Esophagus muscularis mucosa (tissue), 4 donors: ENCODE measurements around the gene OR2T34. TPM values are rescaled to one million over a fixed set of nuclear protein-coding genes. Genes with fewer than 3 reads are reported as not detected.

ENCODE experiments used
- DNase-seq: peaks from one replicate; pipeline ENCODE4 v3.0.0-alpha.2; 2017; ENCODE audit errors: extremely low spot score
- H3K27ac ChIP-seq, 4 donors: fragments of 200-600 bp; sonication (generic); replicated peaks in 1 of 4; 1 replicate in 3 of 4; 2 replicates in 1 of 4; pipeline ENCODE4 v1.5.1; 2016 to 2019; ENCODE audit warnings: mild to moderate bottlenecking in 1 of 4
- H3K27me3 ChIP-seq, 4 donors: fragments of 200-600 bp; sonication (generic); one replicate each; pipeline versions ENCODE4 v1.5.1 to v1.6.0; 2016 to 2019
- H3K36me3 ChIP-seq, 4 donors: fragments of 200-600 bp; sonication (generic); one replicate each; pipeline ENCODE4 v1.5.1; 2016 to 2019
- H3K4me1 ChIP-seq, 4 donors: fragments of 200-600 bp; sonication (generic); one replicate each; pipeline ENCODE4 v1.5.1; 2016 to 2019
- H3K4me3 ChIP-seq, 4 donors: fragments of 200-600 bp; sonication (generic); 1 replicate in 2 of 4; 2 replicates in 2 of 4; pipeline ENCODE4 v1.5.1; 2016 to 2019; ENCODE audit warnings: mild to moderate bottlenecking in 4 of 4, moderate library complexity in 1 of 4
- H3K9me3 ChIP-seq, 4 donors: fragments of 200-600 bp; sonication (generic); 1 replicate in 3 of 4; 2 replicates in 1 of 4; pipeline ENCODE4 v1.5.1; 2016 to 2019
- EP300 ChIP-seq: sonication (generic); formaldehyde crosslinking; IDR thresholded peaks from one replicate; pipeline ENCODE4 v1.6.1; 2017; ENCODE audit warnings: antibody characterized with exemption
- POLR2A ChIP-seq: fragments of 450-650 bp; IDR thresholded peaks from one replicate; pipeline ENCODE4 v1.6.1; 2017; ENCODE audit warnings: antibody characterized with exemption, moderate library complexity, mild to moderate bottlenecking, low read depth
- POLR2AphosphoS5 ChIP-seq, 2 donors: sonication (generic); formaldehyde crosslinking; IDR thresholded peaks; one replicate each; pipeline ENCODE4 v1.6.1; 2017; ENCODE audit warnings: antibody characterized with exemption in 2 of 2
- WGBS: methylation state at CpG from one replicate; pipeline ENCODE4 v1.1.5; 2018; 5-methylcytosine and 5-hydroxymethylcytosine counted together
- intact Hi-C: fragments of 100-400 bp; cut with DNase I; formaldehyde crosslinking; loops from one replicate; pipeline ENCODE4 v1.15.1; 2023
- total RNA-seq, 4 donors: library from RNA; depleted of rRNA; stranded (reverse); fragments of >200 nt; gene quantifications; one replicate each; pipeline versions ENCODE4 v1.1.0 to v1.2.1, GENCODE V29; 2016
- TF ChIP-seq, protein P1 (sequence below), 3 experiments: fragments of 200-600 bp in 2 of 3; fragments of 450-650 bp in 1 of 3; sonication (generic) in 2 of 3; IDR thresholded peaks; one replicate each; pipeline ENCODE4 v1.5.1; 2017 to 2019; ENCODE audit warnings: antibody characterized with exemption in 3 of 3, mild to moderate bottlenecking in 2 of 3, moderate library complexity in 1 of 3

OR2T34 gene
- total RNA-seq, 4 donors from 2014 or later: not detected

DNA sequence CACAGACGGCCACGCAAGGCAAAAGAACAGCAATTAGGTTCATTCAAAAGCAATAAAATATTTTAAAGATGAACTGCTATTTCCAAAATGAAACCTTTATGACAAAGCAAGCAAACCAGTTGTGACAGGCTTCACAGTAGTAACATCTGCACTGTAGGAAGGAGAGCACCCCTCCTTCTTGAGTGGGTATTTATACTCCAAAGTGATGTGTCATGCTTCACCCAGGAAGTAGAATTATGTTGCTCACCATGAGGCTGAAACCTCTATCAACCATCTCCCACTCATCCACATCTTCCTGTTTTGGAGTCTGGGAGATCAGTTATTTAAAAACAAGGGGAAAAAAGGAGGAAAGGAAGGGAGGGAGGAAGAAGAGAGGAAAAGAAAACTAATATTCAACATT is 22.1 kb upstream of the OR2T34 start:
- DNase-seq: no peak
- Histone ChIP-seq H3K27me3 (no peaks in the 10 kb centered on the region), H3K4me3 (no peak overlapping the region), H3K36me3 (no peaks in the 10 kb centered on the region), H3K9me3 (no peaks in the 10 kb centered on the region), H3K4me1 (no peaks in the 10 kb centered on the region), H3K27ac (no peak overlapping the region)
- intact Hi-C loops: no loop called here
- 73% methylated on average over 2 of the region's 2 CpGs for WGBS
- TF ChIP-seq EP300 (no peak), POLR2A (no peak), POLR2AphosphoS5 (IDR thresholded peaks at IDR 0.05) (no peak)
- TF ChIP-seq, protein P1, sequence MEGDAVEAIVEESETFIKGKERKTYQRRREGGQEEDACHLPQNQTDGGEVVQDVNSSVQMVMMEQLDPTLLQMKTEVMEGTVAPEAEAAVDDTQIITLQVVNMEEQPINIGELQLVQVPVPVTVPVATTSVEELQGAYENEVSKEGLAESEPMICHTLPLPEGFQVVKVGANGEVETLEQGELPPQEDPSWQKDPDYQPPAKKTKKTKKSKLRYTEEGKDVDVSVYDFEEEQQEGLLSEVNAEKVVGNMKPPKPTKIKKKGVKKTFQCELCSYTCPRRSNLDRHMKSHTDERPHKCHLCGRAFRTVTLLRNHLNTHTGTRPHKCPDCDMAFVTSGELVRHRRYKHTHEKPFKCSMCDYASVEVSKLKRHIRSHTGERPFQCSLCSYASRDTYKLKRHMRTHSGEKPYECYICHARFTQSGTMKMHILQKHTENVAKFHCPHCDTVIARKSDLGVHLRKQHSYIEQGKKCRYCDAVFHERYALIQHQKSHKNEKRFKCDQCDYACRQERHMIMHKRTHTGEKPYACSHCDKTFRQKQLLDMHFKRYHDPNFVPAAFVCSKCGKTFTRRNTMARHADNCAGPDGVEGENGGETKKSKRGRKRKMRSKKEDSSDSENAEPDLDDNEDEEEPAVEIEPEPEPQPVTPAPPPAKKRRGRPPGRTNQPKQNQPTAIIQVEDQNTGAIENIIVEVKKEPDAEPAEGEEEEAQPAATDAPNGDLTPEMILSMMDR (IDR thresholded peaks at IDR 0.05): no peak

DNA sequence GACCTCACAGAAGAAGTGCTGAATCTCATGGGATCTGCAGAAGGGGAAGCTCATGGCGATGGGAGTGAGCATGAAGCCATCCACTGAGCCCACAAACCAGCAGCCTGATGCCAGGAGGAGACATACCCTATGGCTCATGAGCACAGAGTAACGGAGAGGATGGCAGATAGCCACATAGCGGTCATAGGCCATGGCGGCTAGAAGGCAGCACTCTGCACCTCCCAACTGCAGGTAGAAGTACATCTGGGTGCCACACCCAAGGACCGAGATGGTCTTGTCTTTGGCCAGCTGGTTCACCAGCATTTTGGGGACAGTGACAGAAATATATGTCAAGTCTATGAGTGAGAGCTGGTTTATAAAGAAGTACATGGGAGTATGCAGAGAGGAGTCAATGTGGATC is 18.7 kb upstream of the OR2T34 start:
- no peak for DNase-seq
- H3K4me1 ChIP-seq: no peaks in the 10 kb centered on the region
- WGBS: 83% methylated on average over 5 of the region's 5 CpGs
- no peak overlapping the region for H3K4me3 ChIP-seq
- no peaks in the 10 kb centered on the region for H3K27me3 ChIP-seq
- intact Hi-C loops: no loop called here
- H3K36me3 ChIP-seq: no peaks in the 10 kb centered on the region
- H3K9me3 ChIP-seq: no peaks in the 10 kb centered on the region
- no peak for TF ChIP-seq POLR2AphosphoS5 (IDR thresholded peaks at IDR 0.05)
- no peak for TF ChIP-seq POLR2A
- TF ChIP-seq EP300: no peak
- TF ChIP-seq, protein P1 (IDR thresholded peaks at IDR 0.05): no peak
- no peak overlapping the region for H3K27ac ChIP-seq

DNA sequence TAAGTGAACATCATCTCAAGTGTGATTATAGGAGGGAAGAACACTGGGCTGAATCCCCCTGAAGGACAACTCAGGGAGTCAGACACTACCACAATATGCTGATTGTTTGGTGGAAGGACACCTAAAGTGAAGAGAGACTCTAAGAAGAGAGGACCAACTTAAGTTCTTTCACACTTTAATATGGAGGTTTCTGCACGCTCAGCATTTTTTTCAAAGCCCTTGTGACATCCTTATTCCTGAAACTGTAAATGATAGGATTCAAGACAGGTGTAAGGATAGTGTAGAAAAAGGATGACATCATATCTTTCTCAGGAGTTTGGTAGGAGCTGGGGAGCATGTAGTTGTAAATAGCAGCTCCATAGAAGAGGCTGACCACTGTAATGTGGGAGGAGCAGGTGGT is 18.1 kb upstream of the OR2T34 start:
- Histone ChIP-seq H3K9me3 (no peaks in the 10 kb centered on the region), H3K4me1 (no peaks in the 10 kb centered on the region), H3K4me3 (no peak overlapping the region), H3K36me3 (no peaks in the 10 kb centered on the region), H3K27ac (no peak overlapping the region), H3K27me3 (no peaks in the 10 kb centered on the region)
- no peak for DNase-seq
- WGBS: 55% methylated on average over 1 of the region's 1 CpG
- TF ChIP-seq EP300 (no peak), POLR2AphosphoS5 (IDR thresholded peaks at IDR 0.05) (no peak), POLR2A (no peak)
- TF ChIP-seq, protein P1 (IDR thresholded peaks at IDR 0.05): no peak
- intact Hi-C loops: no loop called here

DNA sequence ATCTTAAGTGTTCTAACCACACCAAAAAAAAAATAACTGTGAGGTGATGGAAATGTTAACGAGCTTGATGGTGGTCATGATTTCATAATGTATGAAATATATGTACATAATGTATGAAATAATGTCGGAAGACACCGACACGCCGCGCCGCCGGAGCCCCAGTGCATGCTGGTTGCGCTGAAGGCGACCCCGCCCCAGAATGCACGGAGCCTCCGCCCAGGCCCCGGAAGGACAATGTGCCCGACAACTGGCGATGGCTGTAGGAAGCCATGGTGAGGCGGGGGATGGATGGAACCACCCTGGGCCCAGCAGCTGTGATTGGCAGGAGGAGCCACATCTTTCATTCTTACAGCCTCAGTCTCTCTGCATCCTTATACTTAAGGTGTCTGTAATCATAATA is 15.5 kb upstream of the OR2T34 start:
- Histone ChIP-seq H3K9me3 (no peaks in the 10 kb centered on the region), H3K36me3 (no peaks in the 10 kb centered on the region), H3K27ac (no peak overlapping the region), H3K27me3 (no peaks in the 10 kb centered on the region), H3K4me1 (no peaks in the 10 kb centered on the region), H3K4me3 (no peak overlapping the region)
- intact Hi-C loops: no loop called here
- no peak for DNase-seq
- WGBS: 92% methylated on average over 17 of the region's 17 CpGs
- TF ChIP-seq POLR2AphosphoS5 (IDR thresholded peaks at IDR 0.05) (no peak), POLR2A (no peak), EP300 (no peak)
- TF ChIP-seq, protein P1 (IDR thresholded peaks at IDR 0.05): no peak

DNA sequence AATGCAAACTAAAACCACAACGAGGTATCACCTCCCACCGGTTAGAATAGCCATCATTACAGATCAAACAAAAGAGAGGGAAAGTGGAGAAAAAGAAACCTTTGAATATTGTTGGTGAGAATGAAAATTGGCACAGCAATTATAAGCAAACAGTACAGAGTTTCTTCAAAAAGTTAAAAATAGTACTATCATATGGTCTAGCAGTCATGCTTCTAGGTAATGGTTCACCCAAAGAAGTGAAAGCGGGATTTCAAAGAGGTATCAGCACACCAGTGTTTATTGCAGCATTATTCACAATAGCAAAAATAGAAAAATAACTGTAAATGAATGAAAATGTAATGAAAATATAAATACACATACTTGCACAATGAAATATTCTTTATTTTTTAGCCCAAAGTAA is 14.8 kb upstream of the OR2T34 start:
- 79% methylated on average over 3 of the region's 3 CpGs for WGBS
- TF ChIP-seq EP300: no peak
- TF ChIP-seq POLR2AphosphoS5 (IDR thresholded peaks at IDR 0.05): no peak
- no peak for TF ChIP-seq POLR2A
- TF ChIP-seq, protein P1 (IDR thresholded peaks at IDR 0.05): no peak

More for the DNA sequence above, 14.8 kb upstream of the OR2T34 start:
- Histone ChIP-seq H3K9me3 (no peaks in the 10 kb centered on the region), H3K4me3 (no peak overlapping the region), H3K27ac (no peak overlapping the region), H3K4me1 (no peaks in the 10 kb centered on the region), H3K36me3 (no peaks in the 10 kb centered on the region), H3K27me3 (no peaks in the 10 kb centered on the region)
- no peak for DNase-seq
- intact Hi-C loops: no loop called here
